H1 (cell line): ENCODE data around the gene RCBTB2. TPM values are rescaled to one million over a fixed set of nuclear protein-coding genes. Genes with fewer than 3 reads are reported as not detected.

Experiments used
- CTCF ChIA-PET: fragments of 300-600 bp; sonication (Branson Sonifier 250); formaldehyde crosslinking; loops from one replicate; lab custom pipeline; 2021; ENCODE audit not compliant: partially characterized antibody; lab: Charles Lee
- POLR2A ChIA-PET: fragments of 300-600 bp; sonication (Branson Sonifier 250); formaldehyde crosslinking; loops from one replicate; lab custom pipeline; 2021; ENCODE audit warnings: inconsistent platforms; ENCODE audit not compliant: partially characterized antibody; lab: Charles Lee
- DNase-seq, 2 experiments: peaks; one replicate each; pipeline versions ENCODE4 v3.0.0 to v3.0.0-alpha.2; 2010 to 2022; ENCODE audit warnings: low spot score in 2 of 2, low read depth in 1 of 2, mixed read lengths in 1 of 2
- FAIRE-seq: peaks from 2 replicates; lab custom pipeline; 2011; peaks lifted over from hg19 to GRCh38; lab: Jason Lieb, UNC
- H2AFZ ChIP-seq: 2 replicates; pipeline ENCODE4 v1.8.1; 2012; ENCODE audit warnings: low read length, inconsistent platforms
- H2AK5ac ChIP-seq: 2 replicates; pipeline ENCODE4 v1.6.1; 2013; ENCODE audit warnings: low read depth, low read length
- H2BK120ac ChIP-seq: replicated peaks from 2 replicates; pipeline ENCODE3; 2013; ENCODE audit warnings: low read depth, low read length, inconsistent platforms
- H2BK12ac ChIP-seq: 2 replicates; pipeline ENCODE4 v1.6.1; 2013; ENCODE audit warnings: low read depth, low read length
- H2BK15ac ChIP-seq: 2 replicates; pipeline ENCODE4 v1.6.1; 2013; ENCODE audit warnings: low read length
- H2BK20ac ChIP-seq: 2 replicates; pipeline ENCODE4 v1.6.1; 2013; ENCODE audit warnings: low read length
- H2BK5ac ChIP-seq: 2 replicates; pipeline ENCODE4 v1.6.1; 2013; ENCODE audit warnings: low read depth, low read length
- H3K14ac ChIP-seq: 2 replicates; pipeline ENCODE4 v1.6.1; 2013; ENCODE audit warnings: inconsistent platforms; ENCODE audit not compliant: insufficient read length
- H3K18ac ChIP-seq: 2 replicates; pipeline ENCODE4 v1.6.1; 2013; ENCODE audit warnings: low read length; ENCODE audit errors: extremely low read depth
- H3K23ac ChIP-seq: 2 replicates; pipeline ENCODE4 v1.6.1; 2013; ENCODE audit warnings: inconsistent platforms; ENCODE audit not compliant: insufficient read length
- H3K23me2 ChIP-seq: 2 replicates; pipeline ENCODE4 v1.6.1; 2013; ENCODE audit warnings: low read depth, low read length
- H3K27ac ChIP-seq: 2 replicates; pipeline ENCODE4 v1.6.1; 2011; ENCODE audit warnings: low read depth, low read length, inconsistent platforms
- H3K27me3 ChIP-seq, 4 experiments: replicated peaks in 1 of 4; 1 replicate in 1 of 4; 2 replicates in 3 of 4; pipeline versions ENCODE4 v1.6.1 to v1.8.1; 2011 to 2013; ENCODE audit warnings: low read length in 3 of 4, mild to moderate bottlenecking in 3 of 4, inconsistent platforms in 2 of 4, mixed read lengths in 2 of 4, moderate library complexity in 1 of 4; ENCODE audit not compliant: control insufficient read depth in 3 of 4, insufficient read depth in 3 of 4; ENCODE audit errors: extremely low read depth in 1 of 4
- H3K36me3 ChIP-seq, 4 experiments: 2 replicates each; pipeline versions ENCODE4 v1.6.1 to v1.8.1; 2011 to 2013; ENCODE audit warnings: mild to moderate bottlenecking in 4 of 4, low read length in 3 of 4, moderate library complexity in 2 of 4, control low read depth in 1 of 4, inconsistent platforms in 1 of 4; ENCODE audit not compliant: insufficient read depth in 4 of 4, control insufficient read depth in 2 of 4
- H3K4ac ChIP-seq: replicated peaks from 2 replicates; pipeline ENCODE3; 2013; ENCODE audit warnings: low read length, low read depth, mixed read lengths, inconsistent platforms; ENCODE audit not compliant: insufficient read length
- H3K4me1 ChIP-seq, 4 experiments: replicated peaks in 1 of 4; 1 replicate in 1 of 4; 2 replicates in 3 of 4; pipeline versions ENCODE4 v1.6.1 to v1.8.1; 2011 to 2013; ENCODE audit warnings: low read length in 3 of 4, inconsistent platforms in 2 of 4, mixed read lengths in 1 of 4; ENCODE audit not compliant: insufficient read depth in 4 of 4, control insufficient read depth in 3 of 4
- H3K4me2 ChIP-seq, 2 experiments: 2 replicates each; pipeline versions ENCODE4 v1.6.1 to v1.8.1; 2011 to 2013; ENCODE audit warnings: low read depth in 2 of 2, low read length in 2 of 2, control low read depth in 1 of 2, inconsistent platforms in 1 of 2, mild to moderate bottlenecking in 1 of 2; ENCODE audit not compliant: insufficient read depth in 1 of 2
- H3K4me3 ChIP-seq, 4 experiments: fragments of 200-600, 300-600 bp in 1 of 4; sonication (generic), shearing (Covaris generic), sonication (Bioruptor Twin) in 1 of 4; 2 replicates each; pipeline versions ENCODE4 v1.5.1 to v1.8.1; 2011 to 2016; ENCODE audit warnings: low read length in 4 of 4, low read depth in 3 of 4, control low read depth in 2 of 4, inconsistent platforms in 2 of 4, mild to moderate bottlenecking in 2 of 4, mixed read lengths in 1 of 4, moderate library complexity in 1 of 4; ENCODE audit not compliant: insufficient read depth in 2 of 4; ENCODE audit errors: extremely low read depth in 1 of 4
- H3K56ac ChIP-seq: replicated peaks from 2 replicates; pipeline ENCODE3; 2013; ENCODE audit warnings: low read depth, mild to moderate bottlenecking, mixed read lengths, low read length, inconsistent platforms; ENCODE audit not compliant: insufficient read length
- H3K79me1 ChIP-seq: 2 replicates; pipeline ENCODE4 v1.6.1; 2013; ENCODE audit warnings: low read depth, low read length, control low read depth
- H3K79me2 ChIP-seq, 2 experiments: 2 replicates each; pipeline versions ENCODE4 v1.6.1 to v1.8.1; 2012 to 2013; ENCODE audit warnings: low read length in 2 of 2, mild to moderate bottlenecking in 2 of 2, inconsistent platforms in 1 of 2; ENCODE audit not compliant: insufficient read depth in 2 of 2, control insufficient read depth in 1 of 2
- H3K9ac ChIP-seq, 4 experiments: replicated peaks in 1 of 4; 1 replicate in 1 of 4; 2 replicates in 3 of 4; pipeline versions ENCODE4 v1.6.1 to v1.8.1; 2011 to 2013; ENCODE audit warnings: low read depth in 3 of 4, low read length in 3 of 4, control low read depth in 2 of 4, mild to moderate bottlenecking in 2 of 4, moderate library complexity in 2 of 4, inconsistent platforms in 1 of 4; ENCODE audit errors: extremely low read depth in 1 of 4
- H3K9me3 ChIP-seq, 2 experiments: 2 replicates each; pipeline versions ENCODE4 v1.6.1 to v1.8.1; 2012 to 2013; ENCODE audit warnings: mild to moderate bottlenecking in 2 of 2, moderate library complexity in 2 of 2, control low read depth in 1 of 2, inconsistent platforms in 1 of 2, low read depth in 1 of 2, low read length in 1 of 2, mixed read lengths in 1 of 2; ENCODE audit not compliant: insufficient read depth in 2 of 2
- H4K20me1 ChIP-seq, 2 experiments: replicated peaks in 1 of 2; 2 replicates each; pipeline versions ENCODE3 to v1.8.1; 2011 to 2013; ENCODE audit warnings: inconsistent platforms in 2 of 2, low read length in 2 of 2, mild to moderate bottlenecking in 1 of 2; ENCODE audit not compliant: insufficient read depth in 2 of 2, control insufficient read depth in 1 of 2
- H4K5ac ChIP-seq: 2 replicates; pipeline ENCODE4 v1.6.1; 2013; ENCODE audit warnings: low read length, low read depth, mixed read lengths, inconsistent platforms; ENCODE audit not compliant: insufficient read length
- H4K8ac ChIP-seq: 2 replicates; pipeline ENCODE4 v1.8.0; 2013; ENCODE audit warnings: mild to moderate bottlenecking, moderate library complexity, low read length, inconsistent platforms; ENCODE audit not compliant: insufficient read depth; ENCODE audit errors: extremely low read depth
- H4K91ac ChIP-seq: replicated peaks from 2 replicates; pipeline ENCODE3; 2013; ENCODE audit warnings: low read length, mixed read lengths, inconsistent platforms; ENCODE audit not compliant: insufficient read length
- BACH1 ChIP-seq: IDR thresholded peaks from 2 replicates; pipeline ENCODE4 v1.6.1; 2012; ENCODE audit warnings: low read length, improper control_type of control experiment
- BCL11A ChIP-seq, 2 experiments: IDR thresholded peaks; one replicate each; pipeline ENCODE4 v1.6.1; 2011; ENCODE audit warnings: low read depth in 2 of 2, low read length in 2 of 2, mild to moderate bottlenecking in 2 of 2
- CTBP2 ChIP-seq: IDR thresholded peaks from 2 replicates; pipeline ENCODE4 v1.7.0; 2011; ENCODE audit warnings: borderline replicate concordance, mild to moderate bottlenecking, moderate library complexity, mixed read lengths, low read length; ENCODE audit not compliant: insufficient read depth, insufficient read length
- EGR1 ChIP-seq: IDR thresholded peaks from 2 replicates; pipeline ENCODE4 v1.6.1; 2011; ENCODE audit warnings: low read depth, low read length, borderline replicate concordance
- GABPA ChIP-seq: IDR thresholded peaks from 2 replicates; pipeline ENCODE4 v1.6.1; 2011; ENCODE audit warnings: mild to moderate bottlenecking, low read length, moderate library complexity, borderline replicate concordance; ENCODE audit not compliant: insufficient read depth
- HDAC6 ChIP-seq: IDR thresholded peaks from one replicate; pipeline ENCODE4 v1.7.1; 2012; ENCODE audit warnings: low read depth, mild to moderate bottlenecking, inconsistent platforms, low read length, moderate library complexity
- MAX ChIP-seq: IDR thresholded peaks from 2 replicates; pipeline ENCODE4 v1.6.1; 2012; ENCODE audit warnings: inconsistent platforms
- PHF8 ChIP-seq: fragments of 200-600 bp; sonication (generic); conservative IDR thresholded peaks from 2 replicates; pipeline ENCODE4 v1.7.1; 2012; ENCODE audit warnings: low read depth, mild to moderate bottlenecking, inconsistent platforms, low read length, moderate library complexity
- SIRT6 ChIP-seq: IDR thresholded peaks from one replicate; pipeline ENCODE4 v1.7.1; 2012; ENCODE audit warnings: low read length, inconsistent platforms
- SIX5 ChIP-seq: IDR thresholded peaks from 2 replicates; pipeline ENCODE4 v1.6.1; 2011; ENCODE audit warnings: mild to moderate bottlenecking, low read depth, low read length
- SUZ12 ChIP-seq: fragments of 200-600 bp; sonication (generic); IDR thresholded peaks from 2 replicates; pipeline ENCODE4 v1.6.1; 2012; ENCODE audit warnings: mild to moderate bottlenecking, inconsistent platforms, low read length, moderate library complexity, mixed read lengths
- TCF12 ChIP-seq: IDR thresholded peaks from 2 replicates; pipeline ENCODE4 v1.6.1; 2011; ENCODE audit warnings: low read depth, mild to moderate bottlenecking, low read length
- WGBS, 2 experiments: shearing (Covaris generic) in 1 of 2; methylation state at CpG; one replicate each; pipeline versions ENCODE4 v1.1.6 to v1.1.7; 2013 to 2015; ENCODE audit warnings: low lambda C conversion rate in 2 of 2, mixed read lengths in 2 of 2, inconsistent platforms in 1 of 2, low coverage in 1 of 2, missing lambda C conversion rate in 1 of 2; ENCODE audit not compliant: insufficient replicate concordance in 2 of 2, insufficient coverage in 1 of 2, insufficient read length in 1 of 2; ENCODE audit errors: extremely low coverage in 1 of 2, missing lambda C conversion rate in 1 of 2; 5-methylcytosine and 5-hydroxymethylcytosine counted together
- polyA plus RNA-seq, 7 experiments: library from polyadenylated mRNA; depleted of rRNA in 3 of 7; stranded (reverse) in 5 of 7; unstranded in 2 of 7; fragments of >200 nt in 5 of 7; fragments of 200-250 nt in 2 of 7; gene quantifications; 1 replicate in 5 of 7; 2 replicates in 1 of 7; 4 replicates in 1 of 7; pipeline versions ENCODE4 v1.2.1 to v1.2.3, GENCODE V29; 2011 to 2013; ENCODE audit warnings: missing spikeins in 2 of 7, mixed read lengths in 2 of 7
- total RNA-seq: library from RNA; stranded (reverse); fragmentation: NEBNext Ultra II Directional; extraction: Animal tissue kit (Norgen Biotek cat#: 25700); gene quantifications from 2 replicates; pipeline ENCODE4 v1.2.1, GENCODE V29; 2021

RCBTB2 gene
- total and polyA plus RNA-seq, 2 of the 8 experiments (the other 6 are each of a cell fraction or from before 2014, with no cell fraction given): 5.2 to 8.4 TPM

GRCh38 chr13:48448285-48448958 lies 84.5 kb downstream of the RCBTB2 start:
- TF ChIP-seq GABPA (no peak), MAX (no peak), TCF12 (no peak), HDAC6 (no peak), EGR1 (no peak), BACH1 (no peak), SIRT6 (no peak), BCL11A (IDR thresholded peaks at IDR 0.05; ENCODE audit: low read depth in 2 of 2, low read length in 2 of 2) (no peak), SIX5 (no peak), PHF8 (no peak), SUZ12 (no peak), CTBP2 (no peak)
- Histone ChIP-seq H3K9me3 (no peaks in the 10 kb centered on the region), H2BK12ac (no peak overlapping the region), H3K27ac (no peak overlapping the region), H2BK15ac (no peak overlapping the region), H3K18ac (no peak overlapping the region), H3K4me3 (no peak overlapping the region), H3K14ac (no peak overlapping the region), H3K36me3 (no peaks in the 10 kb centered on the region), H4K8ac (no peak overlapping the region), H3K9ac (no peak overlapping the region), H4K5ac (no peak overlapping the region), H3K4me2 (no peak overlapping the region), H4K20me1 (no peaks in the 10 kb centered on the region), H2BK20ac (no peak overlapping the region), H2AFZ (no peak overlapping the region), H3K4ac (no peak overlapping the region), H3K27me3 (no peaks in the 10 kb centered on the region), H2BK120ac (no peak overlapping the region), H3K56ac (no peak overlapping the region), H2AK5ac (no peak overlapping the region), H3K23ac (no peak overlapping the region), H3K4me1 (peaks cover 0 to 2% (median 0%) of the 10 kb centered on the region in 4 experiments; a peak in 1 of 7 replicates), H4K91ac (no peak overlapping the region), H3K79me1 (no peaks in the 10 kb centered on the region), H3K23me2 (no peaks in the 10 kb centered on the region), H3K79me2 (no peaks in the 10 kb centered on the region), H2BK5ac (no peak overlapping the region)
- FAIRE-seq (no peak), DNase-seq (no peak)
- ChIA-PET POLR2A (no interaction called here), CTCF (no interaction called here)
- 94% methylated on average over 3 of the region's 3 CpGs; no CpG with 5 or more reads in 1 of the 2 experiments for WGBS, 2 experiments
